Neural cell (in vitro differentiated cells): ENCODE measurements around the gene APOBEC3H.
"Not testable (repeated sequence)": the region's sequence is repeated elsewhere in the genome, so short reads cannot be mapped to it uniquely, and the experiment has no call there.

Experiments used
- EP300 ChIP-seq: fragments of 450-650 bp; conservative IDR thresholded peaks from 2 replicates; pipeline ENCODE4 v1.6.1; 2014; ENCODE audit warnings: antibody characterized with exemption, mild to moderate bottlenecking, moderate library complexity; ENCODE audit not compliant: poor library complexity, severe bottlenecking
- EZH2 ChIP-seq: fragments of 200-600, 300-800 bp; shearing (Covaris generic), sonication (generic); IDR thresholded peaks from 2 replicates; pipeline ENCODE4 v1.6.1; 2014; ENCODE audit warnings: antibody characterized with exemption, low read length, borderline replicate concordance, mild to moderate bottlenecking; ENCODE audit not compliant: insufficient read depth, poor library complexity, severe bottlenecking
- MXI1 ChIP-seq: fragments of 450-650 bp; conservative IDR thresholded peaks from 2 replicates; pipeline ENCODE4 v1.6.1; 2014; ENCODE audit warnings: antibody characterized with exemption, mild to moderate bottlenecking; ENCODE audit not compliant: poor library complexity, severe bottlenecking
- POLR2AphosphoS5 ChIP-seq: IDR thresholded peaks from 2 replicates; pipeline ENCODE4 v1.6.1; 2012
- RAD21 ChIP-seq: fragments of 450-650 bp; conservative IDR thresholded peaks from 2 replicates; pipeline ENCODE4 v1.6.1; 2014; ENCODE audit warnings: antibody characterized with exemption, mild to moderate bottlenecking, moderate library complexity
- SMC3 ChIP-seq: fragments of 450-650 bp; conservative IDR thresholded peaks from 2 replicates; pipeline ENCODE4 v1.6.1; 2014; ENCODE audit warnings: antibody characterized with exemption, mild to moderate bottlenecking, moderate library complexity; ENCODE audit not compliant: poor library complexity
- TAF1 ChIP-seq: IDR thresholded peaks from 2 replicates; pipeline ENCODE4 v1.6.1; 2012; ENCODE audit warnings: low read depth
- TF ChIP-seq, protein P1 (sequence below): fragments of 450-650 bp; IDR thresholded peaks from 2 replicates; pipeline ENCODE4 v1.5.1; 2014; ENCODE audit warnings: antibody characterized with exemption, mild to moderate bottlenecking, moderate library complexity; ENCODE audit not compliant: poor library complexity, severe bottlenecking
- TF ChIP-seq, protein P2 (sequence below): IDR thresholded peaks from 2 replicates; pipeline ENCODE4 v1.6.1; 2012; ENCODE audit warnings: borderline replicate concordance

DNA sequence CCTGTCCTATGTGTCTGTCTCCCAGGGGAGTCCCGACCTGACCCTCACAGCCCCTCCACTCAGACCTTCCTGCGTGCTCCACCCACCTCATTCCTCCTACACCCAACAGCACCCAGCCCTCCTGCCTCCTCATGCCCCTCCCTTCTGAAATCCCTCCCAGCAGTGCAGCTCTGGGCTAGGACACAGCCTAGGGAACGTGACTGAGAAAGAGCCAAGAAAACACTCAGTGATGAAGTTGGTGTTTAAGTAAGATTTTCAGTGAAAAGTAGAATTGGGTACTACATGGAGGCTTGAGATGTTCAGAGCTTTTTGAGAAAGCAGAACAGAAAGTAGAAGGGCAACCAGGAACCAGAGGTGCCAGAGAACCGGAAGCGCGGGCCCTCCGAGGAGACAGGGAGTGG, 24.5 kb upstream of the APOBEC3H start:
- TF ChIP-seq, protein P1, sequence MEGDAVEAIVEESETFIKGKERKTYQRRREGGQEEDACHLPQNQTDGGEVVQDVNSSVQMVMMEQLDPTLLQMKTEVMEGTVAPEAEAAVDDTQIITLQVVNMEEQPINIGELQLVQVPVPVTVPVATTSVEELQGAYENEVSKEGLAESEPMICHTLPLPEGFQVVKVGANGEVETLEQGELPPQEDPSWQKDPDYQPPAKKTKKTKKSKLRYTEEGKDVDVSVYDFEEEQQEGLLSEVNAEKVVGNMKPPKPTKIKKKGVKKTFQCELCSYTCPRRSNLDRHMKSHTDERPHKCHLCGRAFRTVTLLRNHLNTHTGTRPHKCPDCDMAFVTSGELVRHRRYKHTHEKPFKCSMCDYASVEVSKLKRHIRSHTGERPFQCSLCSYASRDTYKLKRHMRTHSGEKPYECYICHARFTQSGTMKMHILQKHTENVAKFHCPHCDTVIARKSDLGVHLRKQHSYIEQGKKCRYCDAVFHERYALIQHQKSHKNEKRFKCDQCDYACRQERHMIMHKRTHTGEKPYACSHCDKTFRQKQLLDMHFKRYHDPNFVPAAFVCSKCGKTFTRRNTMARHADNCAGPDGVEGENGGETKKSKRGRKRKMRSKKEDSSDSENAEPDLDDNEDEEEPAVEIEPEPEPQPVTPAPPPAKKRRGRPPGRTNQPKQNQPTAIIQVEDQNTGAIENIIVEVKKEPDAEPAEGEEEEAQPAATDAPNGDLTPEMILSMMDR, result not testable (repeated sequence)
- TF ChIP-seq POLR2AphosphoS5, EZH2, MXI1, RAD21, TAF1, EP300, SMC3: not testable (repeated sequence)
- TF ChIP-seq, protein P2, sequence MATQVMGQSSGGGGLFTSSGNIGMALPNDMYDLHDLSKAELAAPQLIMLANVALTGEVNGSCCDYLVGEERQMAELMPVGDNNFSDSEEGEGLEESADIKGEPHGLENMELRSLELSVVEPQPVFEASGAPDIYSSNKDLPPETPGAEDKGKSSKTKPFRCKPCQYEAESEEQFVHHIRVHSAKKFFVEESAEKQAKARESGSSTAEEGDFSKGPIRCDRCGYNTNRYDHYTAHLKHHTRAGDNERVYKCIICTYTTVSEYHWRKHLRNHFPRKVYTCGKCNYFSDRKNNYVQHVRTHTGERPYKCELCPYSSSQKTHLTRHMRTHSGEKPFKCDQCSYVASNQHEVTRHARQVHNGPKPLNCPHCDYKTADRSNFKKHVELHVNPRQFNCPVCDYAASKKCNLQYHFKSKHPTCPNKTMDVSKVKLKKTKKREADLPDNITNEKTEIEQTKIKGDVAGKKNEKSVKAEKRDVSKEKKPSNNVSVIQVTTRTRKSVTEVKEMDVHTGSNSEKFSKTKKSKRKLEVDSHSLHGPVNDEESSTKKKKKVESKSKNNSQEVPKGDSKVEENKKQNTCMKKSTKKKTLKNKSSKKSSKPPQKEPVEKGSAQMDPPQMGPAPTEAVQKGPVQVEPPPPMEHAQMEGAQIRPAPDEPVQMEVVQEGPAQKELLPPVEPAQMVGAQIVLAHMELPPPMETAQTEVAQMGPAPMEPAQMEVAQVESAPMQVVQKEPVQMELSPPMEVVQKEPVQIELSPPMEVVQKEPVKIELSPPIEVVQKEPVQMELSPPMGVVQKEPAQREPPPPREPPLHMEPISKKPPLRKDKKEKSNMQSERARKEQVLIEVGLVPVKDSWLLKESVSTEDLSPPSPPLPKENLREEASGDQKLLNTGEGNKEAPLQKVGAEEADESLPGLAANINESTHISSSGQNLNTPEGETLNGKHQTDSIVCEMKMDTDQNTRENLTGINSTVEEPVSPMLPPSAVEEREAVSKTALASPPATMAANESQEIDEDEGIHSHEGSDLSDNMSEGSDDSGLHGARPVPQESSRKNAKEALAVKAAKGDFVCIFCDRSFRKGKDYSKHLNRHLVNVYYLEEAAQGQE, result not testable (repeated sequence)
